Stromal cell of bone marrow (primary cell): ENCODE data around the gene KCNC2.
"Not testable (repeated sequence)": the region's sequence is repeated elsewhere in the genome, so short reads cannot be mapped to it uniquely, and the experiment has no call there.

Experiments
- DNase-seq: peaks from one replicate; pipeline ENCODE4 v3.0.0-alpha.2; 2012; ENCODE audit warnings: low read depth

The KCNC2 gene

GRCh38 chr12:75209812-75210138 is at the start of gene KCNC2:
TSS of gene KCNC2 (minus strand) at chr12:75209839.
- DNase-seq: no peak

GRCh38 chr12:75259143-75259542 is 49.5 kb upstream of the KCNC2 start:
- DNase-seq: no peak

DNA sequence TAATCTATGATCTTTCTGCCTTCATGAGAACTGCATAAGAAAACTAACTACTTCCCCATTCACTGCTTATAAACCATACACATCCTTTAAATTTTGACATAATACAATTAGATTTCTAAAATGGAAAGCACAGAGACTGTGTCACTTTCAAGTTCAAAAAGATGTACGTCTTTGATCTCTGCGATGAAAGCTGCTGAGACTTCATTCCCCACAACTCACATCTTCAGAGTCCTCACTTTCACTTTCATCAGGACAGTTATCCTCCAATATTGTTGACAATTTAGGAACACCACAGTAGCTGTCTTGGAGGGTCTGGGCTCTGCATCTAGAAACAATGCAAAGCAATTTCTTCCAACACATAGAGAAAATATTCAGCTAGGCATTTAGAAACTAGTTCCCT is 47.9 kb upstream of the KCNC2 start:
- no peak for DNase-seq

- no peak for DNase-seq
Observed at GRCh38 chr12:75245108-75245507, 35.5 kb upstream of the KCNC2 start.

DNA sequence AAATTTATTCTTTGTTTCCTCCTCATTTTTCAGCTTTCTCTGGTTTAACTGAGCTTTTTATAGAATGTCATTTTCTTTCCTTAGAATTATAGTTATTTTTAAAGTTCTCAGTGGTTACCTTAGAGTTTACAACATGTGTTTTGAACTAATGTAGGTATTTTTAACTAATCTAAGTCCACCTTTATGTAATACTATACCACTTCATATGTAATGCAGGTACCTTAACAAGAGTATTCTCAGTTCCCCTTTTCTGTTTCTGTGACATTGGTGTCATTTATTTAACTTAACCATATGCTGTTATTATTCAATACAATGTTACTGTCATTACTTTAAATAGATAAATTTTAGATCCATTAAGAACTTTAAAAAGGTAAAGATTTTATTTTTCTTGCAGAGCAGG is 30.3 kb upstream of the KCNC2 start:
- no peak for DNase-seq

GRCh38 chr12:75236206-75236605 is 26.6 kb upstream of the KCNC2 start:
- no peak for DNase-seq

DNA sequence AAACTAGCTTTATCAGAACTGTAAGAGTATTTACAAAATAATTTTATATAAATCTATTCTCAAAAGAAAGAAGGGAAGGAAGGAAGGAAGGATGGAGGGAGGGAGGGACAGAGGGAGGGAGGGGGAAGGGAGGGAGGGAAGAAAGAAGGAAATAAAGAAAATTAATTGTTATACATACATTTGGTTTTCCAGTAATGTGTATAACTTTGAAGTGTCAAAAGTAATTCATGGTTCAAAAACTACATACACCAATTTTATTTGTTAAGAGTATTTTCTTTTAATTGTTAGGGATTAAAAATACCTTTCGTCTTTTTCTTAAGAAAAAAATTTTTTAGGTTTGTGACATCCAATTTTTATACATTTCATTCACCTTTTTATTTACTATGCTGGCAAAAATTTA is 17.5 kb upstream of the KCNC2 start:
- DNase-seq: no peak

- DNase-seq: no peak
Observed at GRCh38 chr12:75212072-75212471, 2.4 kb upstream of the KCNC2 start.

- peak; percentile 8 for DNase-seq
Observed at GRCh38 chr12:75208856-75209811, 505 bp downstream of the KCNC2 start.

GRCh38 chr12:75207338-75208083 is 2.1 kb downstream of the KCNC2 start:
- DNase-seq: no peak

- no peak for DNase-seq
Observed at GRCh38 chr12:75205558-75205957, 4.1 kb downstream of the KCNC2 start.

DNA sequence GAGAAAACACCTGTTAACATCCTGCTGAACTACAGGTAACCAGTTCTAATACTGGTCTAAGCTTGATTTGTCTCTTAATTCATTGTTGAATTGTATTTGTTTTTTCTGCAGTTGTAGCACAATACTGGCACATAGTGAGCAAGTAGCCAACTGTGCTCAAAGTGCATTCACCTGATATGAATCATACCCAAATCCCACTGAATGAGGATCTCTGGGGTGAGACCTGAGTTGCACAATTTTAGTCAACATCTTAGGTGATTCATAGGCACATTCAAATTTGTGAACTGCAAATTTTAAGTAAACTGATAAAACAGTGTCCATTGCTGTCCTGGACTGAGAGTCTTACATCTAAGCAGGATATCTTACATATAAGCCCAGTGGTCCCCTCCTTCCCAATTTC is 12.8 kb downstream of the KCNC2 start:
- no peak for DNase-seq

- DNase-seq: no peak
Observed at GRCh38 chr12:75196408-75196807, 13.2 kb downstream of the KCNC2 start.

DNA sequence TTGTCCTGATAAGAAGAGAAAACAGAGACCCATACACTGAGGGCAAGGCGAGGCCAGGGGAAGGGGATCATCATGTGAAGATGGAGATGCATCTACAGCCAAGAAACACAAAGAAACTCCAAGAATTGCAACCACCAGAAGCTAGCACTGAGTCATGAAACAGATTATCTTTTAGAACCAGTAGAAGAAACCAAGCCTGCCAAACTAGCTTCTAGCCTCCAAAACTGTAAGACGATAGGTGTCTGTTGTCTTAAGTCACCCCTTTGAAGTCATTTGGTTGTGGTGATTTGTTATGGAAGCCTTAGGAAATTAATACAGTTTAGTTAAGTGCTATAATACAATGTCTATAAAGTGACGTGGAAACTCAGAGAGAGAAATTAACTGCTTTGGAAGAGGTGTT is 15.4 kb downstream of the KCNC2 start:
- no peak for DNase-seq

DNA sequence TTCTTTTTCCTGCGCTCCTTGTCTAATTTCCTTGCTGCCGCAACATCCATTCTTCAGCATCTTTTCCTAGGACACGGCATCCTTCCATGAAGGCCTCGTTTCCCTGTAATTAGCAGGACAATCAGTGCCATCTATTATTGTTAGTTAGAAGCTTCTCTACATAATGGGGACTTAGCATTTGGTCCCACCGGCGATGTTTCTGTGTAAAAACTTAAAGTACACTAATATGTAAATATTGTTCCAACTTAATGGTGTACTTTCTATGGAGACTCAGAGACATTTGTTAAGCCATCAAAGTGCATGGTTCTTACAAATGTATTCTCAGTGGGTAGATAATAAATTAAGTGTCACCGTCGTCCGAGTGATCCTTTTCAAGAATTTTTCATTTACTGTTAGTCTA is 17.4 kb downstream of the KCNC2 start:
- no peak for DNase-seq

GRCh38 chr12:75190846-75191245 is 18.8 kb downstream of the KCNC2 start:
- no peak for DNase-seq

GRCh38 chr12:75185881-75186280 is 23.8 kb downstream of the KCNC2 start:
- DNase-seq: not testable (repeated sequence)

- no peak for DNase-seq
Observed at GRCh38 chr12:75184516-75184915, 25.1 kb downstream of the KCNC2 start.

DNA sequence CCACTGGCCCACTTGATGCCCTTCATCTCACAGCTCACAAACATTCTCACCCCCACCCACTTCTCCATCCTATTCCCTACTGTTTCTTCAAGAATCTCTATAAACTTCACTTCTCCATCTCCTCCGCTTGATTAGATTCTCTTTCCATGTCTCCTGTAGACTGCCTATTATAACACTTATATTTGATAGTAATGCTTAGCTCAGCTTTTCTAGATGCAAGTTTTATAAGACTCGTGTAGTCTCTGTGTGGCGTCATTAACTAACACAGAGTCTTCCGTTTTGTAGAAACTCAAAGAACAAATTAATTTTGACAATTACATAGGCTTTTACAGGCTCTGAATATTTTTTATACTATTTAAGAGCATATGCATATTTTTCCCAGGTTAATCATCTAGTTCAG is 25.7 kb downstream of the KCNC2 start:
- no peak for DNase-seq

DNA sequence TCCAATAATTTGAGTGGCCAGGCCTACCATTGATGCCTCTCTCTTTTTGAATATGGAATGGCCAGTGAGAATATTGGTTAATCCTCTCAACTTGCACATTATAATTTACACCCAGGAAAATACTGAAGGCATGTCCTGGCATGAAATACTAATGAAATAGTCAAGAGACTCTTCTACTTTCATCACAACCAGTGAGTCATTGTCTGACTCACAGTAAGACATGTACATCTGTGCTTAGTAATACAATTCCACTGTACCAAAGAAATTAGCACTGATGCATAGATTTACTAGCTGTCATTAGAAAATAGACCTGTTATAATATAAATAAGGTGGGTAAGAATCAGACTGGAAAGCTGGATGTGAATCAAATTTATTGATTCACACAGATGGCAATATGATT is 31.6 kb downstream of the KCNC2 start:
- peak; percentile 85 for DNase-seq

DNA sequence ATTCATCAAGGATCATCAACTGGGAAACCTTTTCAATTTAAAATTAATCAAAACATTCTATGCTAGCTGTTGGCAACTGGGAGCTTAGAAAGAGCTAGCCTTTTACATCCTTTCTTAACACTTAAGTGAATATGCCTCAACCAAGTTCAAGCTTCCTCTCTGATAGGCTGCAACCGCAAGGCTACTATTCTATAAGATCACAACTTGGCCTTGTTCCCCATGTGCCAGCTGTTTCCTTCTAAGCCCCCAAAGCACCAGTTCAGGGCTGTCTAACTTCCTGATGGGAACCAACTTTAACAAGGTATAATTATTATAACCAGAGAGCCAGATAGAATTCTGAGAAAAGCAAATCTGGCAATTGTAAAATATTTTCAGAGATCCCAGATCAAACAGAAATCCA is 37.0 kb downstream of the KCNC2 start:
- DNase-seq: no peak

- DNase-seq: no peak
Observed at GRCh38 chr12:75170640-75171185, 38.9 kb downstream of the KCNC2 start.

DNA sequence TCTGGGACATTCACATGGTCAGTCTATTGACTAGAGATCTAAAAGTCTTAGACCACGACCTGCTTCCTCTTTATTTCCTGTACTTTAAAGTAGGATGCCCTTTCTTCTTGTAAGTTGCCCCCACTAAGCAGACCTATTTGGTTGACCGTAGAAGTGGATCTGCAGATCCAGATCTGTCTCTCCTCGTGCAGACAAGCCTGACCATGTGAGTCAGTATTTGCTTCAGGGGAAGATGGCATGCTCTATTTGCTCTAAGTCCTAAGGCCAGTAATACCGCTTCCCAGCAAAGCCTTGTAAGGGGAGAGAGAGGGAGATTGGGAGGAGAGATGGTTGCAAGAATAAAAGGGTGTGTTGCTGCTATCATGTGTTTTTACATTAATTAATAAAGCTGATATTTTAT is 46.8 kb downstream of the KCNC2 start:
- no peak for DNase-seq
